ENCODE data around the gene DSE. TPM values are rescaled to one million over a fixed set of nuclear protein-coding genes. Genes with fewer than 3 reads are reported as not detected.

The DSE gene
- total RNA-seq, 1 donor from 2014 or later, result 26.5 TPM

DNA sequence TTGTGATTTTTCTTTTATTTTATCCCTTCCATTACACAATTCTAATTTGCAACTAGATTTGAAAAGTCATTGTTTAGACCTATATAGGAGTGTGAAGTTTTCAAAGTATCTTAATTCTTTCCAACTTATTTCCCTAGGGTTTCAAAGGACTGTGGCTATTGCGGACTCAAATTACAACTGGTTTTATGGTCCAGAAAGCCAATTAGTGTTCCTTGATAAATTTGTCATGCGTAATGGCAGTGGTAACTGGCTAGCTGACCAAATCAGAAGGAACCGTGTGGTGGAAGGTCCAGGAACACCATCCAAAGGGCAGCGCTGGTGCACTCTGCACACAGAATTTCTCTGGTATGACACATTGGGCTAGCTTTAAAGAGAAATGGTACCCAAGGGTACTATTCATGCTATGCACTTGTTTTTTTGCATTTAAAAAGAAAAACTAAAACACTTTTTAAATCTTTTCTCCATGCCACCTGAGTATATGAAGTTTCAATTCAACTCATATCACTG is 62.5 kb downstream of the DSE start:
- H3K9me3 Mint-ChIP-seq (ENCODE audit: unreplicated experiment), result no peaks in the 10 kb centered on the region
- H3K4me3 Mint-ChIP-seq (ENCODE audit: unreplicated experiment), result no peak overlapping the region
- H3K4me1 Mint-ChIP-seq (ENCODE audit: unreplicated experiment), result peaks cover 5% of the 10 kb centered on the region
- TF ChIP-seq, protein P1, sequence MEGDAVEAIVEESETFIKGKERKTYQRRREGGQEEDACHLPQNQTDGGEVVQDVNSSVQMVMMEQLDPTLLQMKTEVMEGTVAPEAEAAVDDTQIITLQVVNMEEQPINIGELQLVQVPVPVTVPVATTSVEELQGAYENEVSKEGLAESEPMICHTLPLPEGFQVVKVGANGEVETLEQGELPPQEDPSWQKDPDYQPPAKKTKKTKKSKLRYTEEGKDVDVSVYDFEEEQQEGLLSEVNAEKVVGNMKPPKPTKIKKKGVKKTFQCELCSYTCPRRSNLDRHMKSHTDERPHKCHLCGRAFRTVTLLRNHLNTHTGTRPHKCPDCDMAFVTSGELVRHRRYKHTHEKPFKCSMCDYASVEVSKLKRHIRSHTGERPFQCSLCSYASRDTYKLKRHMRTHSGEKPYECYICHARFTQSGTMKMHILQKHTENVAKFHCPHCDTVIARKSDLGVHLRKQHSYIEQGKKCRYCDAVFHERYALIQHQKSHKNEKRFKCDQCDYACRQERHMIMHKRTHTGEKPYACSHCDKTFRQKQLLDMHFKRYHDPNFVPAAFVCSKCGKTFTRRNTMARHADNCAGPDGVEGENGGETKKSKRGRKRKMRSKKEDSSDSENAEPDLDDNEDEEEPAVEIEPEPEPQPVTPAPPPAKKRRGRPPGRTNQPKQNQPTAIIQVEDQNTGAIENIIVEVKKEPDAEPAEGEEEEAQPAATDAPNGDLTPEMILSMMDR (IDR thresholded peaks at IDR 0.05; ENCODE audit: unreplicated experiment), result no peak
- DNase-seq (ENCODE audit: low spot score), result no peak
- H3K27me3 Mint-ChIP-seq (ENCODE audit: unreplicated experiment), result no peaks in the 10 kb centered on the region
- H3K36me3 Mint-ChIP-seq (ENCODE audit: low read depth, unreplicated experiment), result peaks cover 4% of the 10 kb centered on the region
- H3K27ac Mint-ChIP-seq (ENCODE audit: unreplicated experiment), result no peak overlapping the region

DNA sequence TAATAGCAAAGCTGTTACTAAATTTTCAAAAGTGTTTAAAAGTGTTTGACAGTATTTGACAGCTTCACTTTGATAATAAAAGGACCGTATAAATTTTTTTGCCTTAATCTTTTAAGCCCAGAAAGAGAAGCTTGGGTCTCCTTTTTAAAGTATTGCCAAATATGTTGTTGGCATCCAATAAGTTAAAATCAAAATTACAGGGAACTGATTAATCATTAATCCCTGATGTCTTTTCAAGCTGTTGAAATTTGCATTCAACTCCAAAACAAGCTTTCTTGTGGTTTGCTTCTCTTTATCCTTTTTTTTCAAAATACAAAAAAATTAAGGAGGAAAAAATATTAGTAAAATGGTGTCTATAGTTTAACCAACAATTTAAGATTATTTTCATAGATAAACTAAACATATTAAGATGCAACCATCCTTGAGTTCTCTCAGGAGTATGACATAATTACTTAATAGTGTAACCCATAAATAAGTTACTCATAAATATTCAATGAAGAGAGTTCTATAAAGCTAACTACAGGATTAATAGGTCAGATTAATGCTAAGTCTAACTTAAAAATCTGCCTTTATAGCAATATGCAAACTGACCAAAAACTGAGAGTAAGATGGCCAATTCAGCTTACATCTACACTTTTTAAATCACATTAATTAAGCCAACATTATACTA is 63.4 kb downstream of the DSE start:
- Mint-ChIP-seq H3K27me3 (ENCODE audit: unreplicated experiment) (no peaks in the 10 kb centered on the region), H3K9me3 (ENCODE audit: unreplicated experiment) (no peaks in the 10 kb centered on the region), H3K36me3 (ENCODE audit: low read depth, unreplicated experiment) (peaks cover 4% of the 10 kb centered on the region), H3K4me1 (ENCODE audit: unreplicated experiment) (peaks cover 9% of the 10 kb centered on the region), H3K4me3 (ENCODE audit: unreplicated experiment) (no peak overlapping the region), H3K27ac (ENCODE audit: unreplicated experiment) (no peak overlapping the region)
- DNase-seq (ENCODE audit: low spot score), result no peak
- TF ChIP-seq, protein P1 (IDR thresholded peaks at IDR 0.05; ENCODE audit: unreplicated experiment), result no peak

DNA sequence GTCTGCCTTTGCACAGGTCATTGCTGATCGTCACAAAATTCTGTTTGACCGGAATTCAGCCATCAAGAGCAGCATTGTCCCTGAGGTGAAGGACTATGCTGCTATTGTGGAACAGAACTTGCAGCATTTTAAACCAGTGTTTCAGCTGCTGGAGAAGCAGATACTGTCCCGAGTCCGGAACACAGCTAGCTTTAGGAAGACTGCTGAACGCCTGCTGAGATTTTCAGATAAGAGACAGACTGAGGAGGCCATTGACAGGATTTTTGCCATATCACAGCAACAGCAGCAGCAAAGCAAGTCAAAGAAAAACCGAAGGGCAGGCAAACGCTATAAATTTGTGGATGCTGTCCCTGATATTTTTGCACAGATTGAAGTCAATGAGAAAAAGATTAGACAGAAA is 65.8 kb downstream of the DSE start:
- no peak overlapping the region for H3K27ac Mint-ChIP-seq (ENCODE audit: unreplicated experiment)

DNA sequence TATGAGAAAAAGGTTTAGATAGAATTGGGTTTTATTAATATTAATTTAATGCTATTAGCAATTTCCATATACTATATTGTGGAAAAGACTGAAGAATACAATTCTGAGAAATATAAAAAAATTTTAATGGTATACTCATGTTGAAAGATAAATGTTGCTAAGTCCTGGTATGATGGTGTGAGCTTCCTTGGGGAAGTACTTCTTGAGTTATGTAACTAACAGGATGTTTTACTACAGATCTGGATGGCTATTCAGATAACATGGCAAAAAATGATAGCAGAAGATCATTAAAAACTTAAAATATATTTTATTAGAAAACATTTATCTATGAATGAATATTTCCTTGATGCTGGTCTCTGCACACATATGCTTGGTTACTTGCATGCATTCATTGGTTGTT is 66.9 kb downstream of the DSE start:
- TF ChIP-seq, protein P1 (IDR thresholded peaks at IDR 0.05; ENCODE audit: unreplicated experiment), result no peak

More for the DNA sequence above, 65.8 kb downstream of the DSE start:
- TF ChIP-seq, protein P1 (IDR thresholded peaks at IDR 0.05; ENCODE audit: unreplicated experiment), result no peak
- H3K27me3 Mint-ChIP-seq (ENCODE audit: unreplicated experiment), result no peaks in the 10 kb centered on the region
- H3K36me3 Mint-ChIP-seq (ENCODE audit: low read depth, unreplicated experiment), result peaks cover 4% of the 10 kb centered on the region
- no peaks in the 10 kb centered on the region for H3K9me3 Mint-ChIP-seq (ENCODE audit: unreplicated experiment)
- DNase-seq (ENCODE audit: low spot score), result no peak
- H3K4me3 Mint-ChIP-seq (ENCODE audit: unreplicated experiment), result no peak overlapping the region
- peaks cover 16% of the 10 kb centered on the region for H3K4me1 Mint-ChIP-seq (ENCODE audit: unreplicated experiment)

More for the DNA sequence above, 66.9 kb downstream of the DSE start:
- Mint-ChIP-seq H3K27me3 (ENCODE audit: unreplicated experiment) (peaks cover 3% of the 10 kb centered on the region), H3K9me3 (ENCODE audit: unreplicated experiment) (no peaks in the 10 kb centered on the region), H3K27ac (ENCODE audit: unreplicated experiment) (no peak overlapping the region), H3K4me3 (ENCODE audit: unreplicated experiment) (no peak overlapping the region), H3K4me1 (ENCODE audit: unreplicated experiment) (peaks cover 22% of the 10 kb centered on the region), H3K36me3 (ENCODE audit: low read depth, unreplicated experiment) (peaks cover 4% of the 10 kb centered on the region)
- no peak for DNase-seq (ENCODE audit: low spot score)
